GM12891 (cell line): ENCODE results near the gene LRRC36.

ENCODE experiments used
- DNase-seq: peaks from one replicate; pipeline ENCODE4 v3.0.0; 2011; ENCODE audit warnings: low spot score; ENCODE audit not compliant: insufficient read length
- FAIRE-seq: peaks from 2 replicates; lab custom pipeline; 2011; peaks lifted over from hg19 to GRCh38; lab: Jason Lieb, UNC
- PAX5 ChIP-seq: IDR thresholded peaks from 2 replicates; pipeline ENCODE4 v1.6.1; 2011; ENCODE audit warnings: low read length, moderate library complexity, mild to moderate bottlenecking; ENCODE audit not compliant: insufficient read depth, severe bottlenecking
- POLR2A ChIP-seq: IDR thresholded peaks from 2 replicates; pipeline ENCODE4 v1.6.1; 2011; ENCODE audit warnings: low read depth, low read length, control low read depth
- POLR2AphosphoS5 ChIP-seq: IDR thresholded peaks from 2 replicates; pipeline ENCODE4 v1.6.1; 2011; ENCODE audit warnings: low read depth, low read length, control low read depth
- POU2F2 ChIP-seq: IDR thresholded peaks from 2 replicates; pipeline ENCODE4 v1.6.1; 2011; ENCODE audit warnings: low read depth, mild to moderate bottlenecking, control low read depth, low read length, moderate library complexity
- SPI1 ChIP-seq: IDR thresholded peaks from 2 replicates; pipeline ENCODE4 v1.6.1; 2011; ENCODE audit warnings: low read depth, low read length, control low read depth
- TAF1 ChIP-seq: IDR thresholded peaks from 2 replicates; pipeline ENCODE4 v1.6.1; 2011; ENCODE audit warnings: low read depth, low read length, control low read depth

Gene LRRC36

DNA sequence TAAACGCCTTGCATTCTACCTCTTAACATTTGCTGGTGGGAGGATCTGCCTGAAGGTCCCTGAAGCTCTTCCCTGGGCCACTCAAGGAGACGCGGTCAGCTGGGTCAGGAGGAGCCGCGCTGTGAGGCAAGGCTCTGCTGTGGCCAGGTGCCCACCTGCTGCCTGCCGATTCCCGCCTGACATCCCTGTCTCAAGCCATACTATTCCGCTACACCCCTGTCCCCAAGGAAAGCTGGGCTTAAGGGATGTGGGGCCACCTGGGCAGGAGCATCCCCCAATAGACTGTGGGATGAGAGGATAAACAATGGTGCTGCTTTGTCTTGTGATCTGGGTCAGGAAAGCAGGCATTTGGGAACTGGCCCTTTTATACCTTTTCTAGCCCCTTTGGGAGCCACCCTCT, 61.6 kb downstream of the LRRC36 start:
- FAIRE-seq (no peak), DNase-seq (no peak)
- TF ChIP-seq POU2F2 (no peak), POLR2AphosphoS5 (no peak)

GRCh38 chr16:67388591-67388990, 62.0 kb downstream of the LRRC36 start:
- no peak for FAIRE-seq
- DNase-seq = no peak
- TF ChIP-seq POLR2AphosphoS5 (no peak), TAF1 (no peak), POLR2A (no peak), POU2F2 (no peak), PAX5 (no peak), SPI1 (no peak)

DNA sequence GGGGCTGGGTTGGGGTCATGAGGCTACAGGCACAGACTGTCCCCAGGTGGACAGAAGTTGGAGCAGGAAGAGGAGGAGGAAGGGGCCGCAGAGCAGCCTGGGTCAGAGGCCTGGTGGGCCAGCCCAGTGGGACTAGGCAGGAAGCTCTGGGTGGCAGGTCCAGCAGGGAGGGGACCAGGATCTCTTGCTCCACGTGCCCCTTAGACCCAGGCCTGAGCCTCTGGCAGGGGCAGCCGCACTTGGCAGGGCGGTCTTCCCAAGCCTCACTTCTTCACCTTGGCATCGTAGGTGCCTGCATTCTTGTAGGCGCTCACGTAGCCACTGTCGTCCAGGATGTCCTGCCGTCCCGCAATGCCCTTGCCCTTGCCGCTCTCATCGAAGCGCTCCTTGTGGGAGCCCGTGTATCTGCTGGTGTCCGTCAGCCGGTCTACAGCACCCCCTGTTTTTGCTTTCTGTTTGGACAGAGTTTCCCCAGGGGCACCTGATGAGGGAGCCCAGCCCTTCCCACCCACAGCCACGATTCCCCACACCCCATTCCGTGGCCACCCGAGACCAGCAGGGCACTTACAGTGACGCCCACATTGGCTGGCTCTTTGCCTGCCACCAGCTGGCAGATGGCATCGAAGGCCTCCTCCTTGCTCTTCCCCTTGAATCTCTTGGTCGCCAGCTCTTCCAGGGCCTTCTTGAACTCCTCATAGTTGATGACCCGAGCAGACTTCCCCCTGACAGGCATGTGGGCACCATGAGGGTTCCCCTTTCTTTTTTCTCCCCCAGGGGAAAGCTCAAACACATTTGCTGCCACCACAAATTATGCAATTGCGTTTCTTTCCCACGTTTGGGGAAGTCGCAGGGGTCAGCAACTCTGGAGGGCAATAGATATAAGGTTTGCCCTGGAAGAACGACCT, 63.5 kb downstream of the LRRC36 start:
- DNase-seq = no peak
- no peak for TF ChIP-seq POLR2AphosphoS5
- TF ChIP-seq POU2F2 = no peak
- no peak for TF ChIP-seq POLR2A
- no peak for TF ChIP-seq SPI1
- TF ChIP-seq TAF1 = no peak
- no peak for TF ChIP-seq PAX5
- no peak for FAIRE-seq

DNA sequence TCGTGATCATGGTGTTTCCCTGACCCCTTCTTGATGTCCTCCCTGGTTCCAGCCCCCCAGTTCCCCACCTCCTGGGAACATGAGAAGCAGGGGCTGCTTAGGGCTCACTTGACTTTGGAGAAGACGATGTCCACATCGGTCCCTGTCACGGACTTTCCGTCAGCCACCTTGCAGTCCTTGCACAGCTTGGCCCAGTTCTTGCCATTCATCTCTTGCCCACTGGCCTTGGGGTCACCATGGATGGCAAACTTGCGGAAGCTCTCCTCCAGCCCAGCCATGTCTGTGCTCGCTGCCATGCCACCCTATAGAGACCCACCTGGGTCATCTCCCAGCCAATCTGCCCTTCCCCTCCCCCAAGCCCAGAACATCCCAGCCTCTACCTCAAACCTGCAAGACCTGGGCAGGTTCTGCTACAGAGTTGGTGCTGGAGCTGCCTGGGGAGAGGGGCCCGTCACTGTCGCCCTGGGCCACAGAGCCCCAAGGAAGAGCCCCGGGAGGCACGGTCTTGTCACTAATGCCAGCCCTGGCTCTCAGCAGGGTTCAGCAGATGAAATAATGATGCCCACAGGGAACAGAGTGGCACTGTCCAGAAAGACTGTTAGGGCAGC, 64.3 kb downstream of the LRRC36 start:
- DNase-seq = no peak
- TF ChIP-seq POLR2A = no peak
- TF ChIP-seq POLR2AphosphoS5 = no peak
- TF ChIP-seq TAF1 = no peak
- no peak for TF ChIP-seq PAX5
- no peak for TF ChIP-seq SPI1
- TF ChIP-seq POU2F2 = no peak
- no peak for FAIRE-seq

DNA sequence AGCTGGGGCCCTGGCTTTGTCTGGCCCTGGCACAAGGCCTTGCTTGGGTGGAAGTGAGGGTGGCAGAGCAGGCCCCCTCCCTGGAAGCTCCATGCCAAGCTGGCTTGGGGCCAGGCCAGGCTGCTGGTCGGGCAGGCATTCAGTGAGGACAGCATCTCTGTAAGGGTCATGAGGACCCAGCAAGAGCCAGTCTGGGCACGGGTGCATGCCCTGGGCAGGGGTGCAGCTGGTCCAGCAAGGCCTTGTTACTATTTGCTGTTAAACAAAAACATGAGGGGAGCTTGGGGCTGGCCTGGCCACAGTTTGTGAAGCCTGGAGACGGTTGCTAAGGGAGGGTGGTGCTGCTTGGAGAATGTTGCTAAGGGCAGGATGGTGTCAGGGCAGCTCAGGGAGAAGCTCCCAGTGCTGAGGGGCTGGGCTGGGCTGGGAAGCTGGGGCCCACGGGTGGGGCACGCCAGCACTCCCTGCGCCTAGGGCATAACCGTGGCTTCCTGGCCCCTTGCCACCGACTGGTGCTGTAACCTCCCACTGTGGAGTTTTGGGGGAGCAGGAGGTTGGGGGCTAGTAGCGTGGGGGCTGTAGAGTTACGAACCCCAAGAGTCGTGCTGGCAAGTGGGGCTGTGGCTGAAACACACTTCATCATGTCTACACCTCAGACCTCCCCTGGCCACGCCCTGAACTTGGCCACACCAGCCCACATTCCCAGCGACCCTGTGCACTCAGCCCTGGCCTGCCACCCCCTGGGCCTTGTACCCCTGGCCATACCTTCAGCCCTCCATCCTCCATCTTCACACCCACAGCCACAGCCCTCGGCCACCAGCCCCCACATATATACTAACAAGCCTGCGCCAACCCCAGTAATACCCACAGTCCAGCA, 65.0 kb downstream of the LRRC36 start:
- FAIRE-seq (no peak), DNase-seq (no peak)
- no peak for TF ChIP-seq POU2F2
- TF ChIP-seq SPI1 = no peak
- no peak for TF ChIP-seq TAF1
- no peak for TF ChIP-seq POLR2AphosphoS5
- TF ChIP-seq POLR2A = no peak
- TF ChIP-seq PAX5 = no peak

DNA sequence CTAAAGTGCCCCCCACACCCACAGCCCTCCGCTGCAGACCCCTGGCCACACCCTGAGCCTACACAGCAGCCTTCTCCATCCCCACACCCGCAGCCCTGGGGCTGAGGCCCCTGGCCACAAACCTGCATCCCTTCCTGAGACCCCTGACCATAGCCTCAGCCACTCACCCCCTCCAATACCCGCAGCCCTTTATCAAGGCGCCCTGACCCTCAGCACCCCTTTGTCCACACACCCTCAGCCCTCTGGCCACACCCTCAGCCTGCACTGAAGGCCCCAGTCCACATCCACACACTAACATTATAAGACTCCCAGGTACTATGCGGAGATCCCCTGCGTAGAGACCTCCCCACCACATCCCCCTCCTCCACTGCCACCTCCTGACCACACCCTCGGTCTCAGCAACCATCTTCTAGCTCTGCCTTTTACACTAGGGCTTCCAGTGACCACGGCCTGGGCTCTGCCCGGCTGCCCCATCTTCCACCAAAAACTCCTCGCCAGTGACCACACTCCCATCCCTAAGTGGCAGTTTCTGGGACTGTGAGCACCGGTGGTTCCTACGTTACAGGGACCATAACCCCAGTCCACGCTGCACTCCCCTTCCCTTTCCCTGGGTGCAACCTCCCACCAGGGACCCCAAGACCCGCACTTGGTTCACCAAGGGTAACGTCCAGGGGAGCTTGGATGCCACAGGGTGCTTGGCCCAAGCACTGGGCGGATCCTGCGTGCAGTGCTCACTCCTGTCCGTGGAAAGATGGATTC, 65.9 kb downstream of the LRRC36 start:
- TF ChIP-seq POU2F2 (no peak), SPI1 (no peak), POLR2A (no peak), TAF1 (no peak), POLR2AphosphoS5 (no peak), PAX5 (no peak)
- FAIRE-seq = no peak
- DNase-seq = no peak

DNA sequence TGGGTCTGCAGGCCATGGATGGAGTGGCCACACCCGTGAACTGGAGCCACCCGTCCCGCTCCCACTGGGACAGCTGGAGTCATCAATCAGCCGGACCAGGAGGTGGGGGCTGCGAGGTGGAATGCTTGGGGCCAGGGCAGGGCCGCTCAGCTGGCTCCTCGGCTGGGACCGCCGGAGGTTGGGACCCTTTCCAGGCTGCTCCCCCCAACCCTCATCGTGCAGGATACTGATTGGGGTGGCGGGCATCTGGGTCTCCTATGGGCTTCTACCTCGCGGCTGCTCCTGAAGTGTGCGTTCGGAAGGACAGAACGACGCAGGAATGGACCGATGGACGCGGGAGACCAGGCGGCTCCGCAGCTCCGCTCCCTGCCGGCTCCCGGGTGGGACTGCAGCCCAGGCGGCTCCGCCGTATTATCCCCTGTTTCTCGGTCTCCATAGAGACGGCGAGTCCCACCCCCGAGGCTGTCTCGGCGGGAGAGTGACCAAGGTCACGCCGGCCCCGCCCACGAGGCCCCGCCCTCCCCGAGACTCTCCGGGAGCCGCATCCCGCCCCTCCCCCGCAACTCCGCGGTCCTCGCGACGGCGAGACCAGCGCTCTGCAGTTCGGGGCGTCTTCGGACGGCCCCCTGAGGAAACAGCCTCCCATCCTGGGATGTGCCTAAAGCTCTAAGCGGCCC, 66.6 kb downstream of the LRRC36 start, which contains the start of gene TPPP3:
TPPP3 (minus strand) TSS at position 388 of the 677 bp plus-strand sequence. CDS start 2,387 bp downstream, outside the sequence.
- FAIRE-seq (no peak), DNase-seq (no peak)
- TF ChIP-seq POLR2A (no peak), TAF1 (no peak), POLR2AphosphoS5 (no peak), SPI1 (no peak), PAX5 (no peak), POU2F2 (no peak)

- FAIRE-seq (no peak), DNase-seq (no peak)
- TF ChIP-seq POLR2A (no peak), POU2F2 (no peak), POLR2AphosphoS5 (no peak), PAX5 (no peak), SPI1 (no peak), TAF1 (no peak)
These were observed 67.2 kb downstream of the LRRC36 start for GRCh38 chr16:67393788-67394154.
